ENCODE results near the gene SNTB2.

DNA sequence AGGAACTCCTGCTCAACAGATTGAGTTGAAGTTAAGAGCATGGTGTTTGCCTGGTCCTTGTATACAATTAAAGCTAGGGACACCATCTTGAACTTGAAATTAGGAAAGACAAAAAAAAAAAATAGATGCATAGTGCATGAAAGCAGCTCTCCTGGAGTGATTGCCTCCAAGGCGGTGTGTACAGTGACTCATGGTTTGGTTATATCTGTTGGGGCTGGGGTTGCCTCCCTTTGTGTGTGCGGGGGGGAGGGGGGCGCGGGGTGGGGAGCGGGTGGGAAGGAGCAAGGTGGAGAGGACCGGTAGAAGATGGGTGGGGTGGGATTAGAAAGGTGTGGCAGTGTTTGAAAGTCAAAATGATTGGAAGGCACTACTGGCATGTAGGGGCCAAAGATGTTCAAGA, 161.3 kb downstream of the SNTB2 start:
- TF ChIP-seq POLR2A (IDR thresholded peaks at IDR 0.05) (no peak), CTCF (IDR thresholded peaks at IDR 0.05 in 8 of 11, conservative IDR thresholded peaks at IDR 0.05 in 3 of 11) (no peak), POLR2AphosphoS5 (IDR thresholded peaks at IDR 0.05) (no peak)
